GM18858 (cell line): ENCODE measurements around the gene SLC7A6OS.

Source experiments
- ATAC-seq: cut with Tn5 transposase; IDR thresholded peaks from one replicate; pipeline ENCODE4 v1.9.1; 2021; ENCODE audit not compliant: unreplicated experiment

Gene SLC7A6OS

GRCh38 chr16:68257906-68258800 lies 52.6 kb downstream of the SLC7A6OS start:
- ATAC-seq, result no peak

DNA sequence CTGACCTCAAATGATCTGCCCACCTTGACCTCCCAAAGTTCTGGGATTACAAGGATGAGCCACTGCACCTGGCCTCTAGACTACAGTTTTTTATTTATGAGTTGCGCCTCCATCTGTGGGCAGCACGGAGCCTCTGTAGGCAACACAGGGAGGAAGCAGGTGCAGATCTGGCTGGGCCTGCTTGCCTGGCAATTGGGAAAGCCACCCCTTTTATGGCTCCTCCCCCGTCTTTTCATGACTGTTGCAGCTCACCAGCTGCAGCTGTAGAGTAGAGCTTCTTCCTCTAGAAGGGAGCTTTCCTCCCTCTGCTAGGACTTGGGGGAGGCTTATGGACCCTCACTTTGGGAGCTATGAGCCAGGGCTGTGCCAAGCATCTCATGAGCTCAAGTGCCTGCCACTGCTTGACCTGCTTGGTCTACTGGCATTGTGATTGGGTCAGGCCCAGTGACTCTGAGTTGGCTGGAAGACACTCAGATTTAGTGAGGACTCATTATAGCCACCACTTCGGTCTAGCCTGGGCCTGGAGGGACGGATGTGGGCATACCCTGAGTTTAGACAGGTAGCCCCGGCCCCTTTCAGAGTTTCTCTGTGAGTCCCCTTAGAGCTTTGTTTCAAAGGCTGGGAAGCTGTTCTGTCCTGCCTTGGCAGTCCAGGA lies 53.4 kb downstream of the SLC7A6OS start:
- ATAC-seq, result no peak

- no peak for ATAC-seq
Observed at GRCh38 chr16:68255712-68256111, 55.0 kb downstream of the SLC7A6OS start.

DNA sequence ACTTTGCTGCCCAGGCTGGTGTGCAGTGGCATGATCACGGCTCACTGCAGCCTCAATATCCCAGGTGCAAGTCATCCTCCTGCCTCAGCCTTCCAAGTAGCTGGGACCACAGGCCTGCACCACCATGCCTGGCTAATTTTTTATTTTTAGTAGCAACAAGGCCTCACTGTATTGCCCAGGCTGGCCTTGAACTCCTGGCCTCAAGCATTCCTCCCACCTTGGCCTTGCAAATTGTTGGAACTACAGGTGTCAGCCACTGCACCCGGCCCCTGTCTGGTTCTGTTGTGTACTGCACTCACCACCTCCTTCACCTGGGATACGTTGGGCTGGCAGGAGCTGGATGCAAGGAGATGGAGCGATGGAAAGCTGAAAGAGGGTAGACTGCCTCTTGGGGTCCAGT lies 57.0 kb downstream of the SLC7A6OS start:
- no peak for ATAC-seq

GRCh38 chr16:68252383-68252782 lies 58.4 kb downstream of the SLC7A6OS start:
- no peak for ATAC-seq

DNA sequence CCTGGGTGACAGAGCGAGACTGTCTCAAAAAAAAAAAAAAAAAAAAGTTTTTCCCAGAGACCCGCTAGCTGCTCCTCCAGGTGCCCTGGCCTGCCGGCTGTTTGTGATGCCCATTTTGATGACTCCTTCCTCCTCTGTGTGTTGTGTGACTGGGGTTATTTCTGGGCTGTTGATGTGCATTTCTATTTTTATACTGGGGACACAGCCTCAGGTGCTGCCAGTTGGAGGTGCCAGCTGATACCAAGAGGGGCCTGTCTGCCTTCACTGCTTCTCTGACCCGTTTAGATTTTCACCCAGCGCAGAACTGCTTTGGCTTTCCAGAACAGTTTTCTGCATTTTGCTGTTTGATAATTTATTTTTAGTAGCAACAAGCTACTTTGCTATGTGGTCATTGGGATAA lies 58.9 kb downstream of the SLC7A6OS start:
- no peak for ATAC-seq

GRCh38 chr16:68250951-68251350 lies 59.8 kb downstream of the SLC7A6OS start:
- no peak for ATAC-seq

DNA sequence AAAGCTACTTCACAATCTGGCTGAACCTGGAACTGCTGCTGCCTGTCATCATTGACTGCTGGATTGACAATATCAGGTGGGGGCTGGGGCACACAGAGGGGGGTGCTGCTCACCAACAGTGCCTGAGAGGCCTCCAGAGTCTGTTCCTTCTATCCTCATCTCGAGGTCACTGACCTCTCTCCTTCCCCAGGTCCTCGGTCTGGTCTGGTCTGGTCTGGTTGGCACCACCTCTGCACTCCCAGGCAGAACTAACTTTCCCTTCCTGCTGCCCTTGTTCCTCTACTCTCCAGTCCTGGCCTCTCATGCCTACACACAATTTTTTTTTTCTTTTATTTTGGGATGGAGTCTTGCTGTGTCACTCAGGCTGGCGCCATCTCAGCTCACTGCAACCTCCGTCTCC lies 61.4 kb downstream of the SLC7A6OS start:
- ATAC-seq, result no peak
